Heart left ventricle (tissue), 13 donors: ENCODE results near the gene TRAM2.

Source experiments
- POLR2A ChIP-seq, 2 donors: fragments of 450-650 bp; IDR thresholded peaks; one replicate each; pipeline ENCODE4 v1.6.1; 2017; ENCODE audit warnings: antibody characterized with exemption in 2 of 2, mild to moderate bottlenecking in 2 of 2, moderate library complexity in 2 of 2
- TF ChIP-seq, protein P1 (sequence below), 12 donors: fragments of 200-600 bp; sonication (generic) in 4 of 12; IDR thresholded peaks; one replicate each; pipeline versions ENCODE4 v1.5.0 to v1.8.0; 2018 to 2022; ENCODE audit warnings: antibody characterized with exemption in 12 of 12, mild to moderate bottlenecking in 5 of 12
- donor health status: ischemic (EF 13 %, LVEDD 7.1; RV severe dilation, severe dysfunction).
- donor health status: DM: no; HTN: yes; CAD: no.
- donor health status: DM: no; HTN: no; CAD: no.
- donor health status: ischemic (EF 25% LVEDD 6.9; RV normal size, moderate dysfunction).
- donor health status: ischemic (EF 25% LVEDD 5.7; RV mildly dilated, moderate dysfunction).
- donor health status: ischemic (EF 35%, LVEDD 5.7; RV mildly dilated, moderate dysfunction).
- donor health status: nonischemic (EF 11% LVEDD 7.7; RV severe dilation, severe dysfunction).
- donor health status: DM: yes; HTN: yes; CAD: no.
- donor health status: PGD.
- donor health status: ischemic (EF 29% LVEDD 5.4; RV normal size, mild dysfunction).
- donor health status: nonischemic (EF 23%, LVEDD 6.1; RV moderate dilation, normal function).

DNA sequence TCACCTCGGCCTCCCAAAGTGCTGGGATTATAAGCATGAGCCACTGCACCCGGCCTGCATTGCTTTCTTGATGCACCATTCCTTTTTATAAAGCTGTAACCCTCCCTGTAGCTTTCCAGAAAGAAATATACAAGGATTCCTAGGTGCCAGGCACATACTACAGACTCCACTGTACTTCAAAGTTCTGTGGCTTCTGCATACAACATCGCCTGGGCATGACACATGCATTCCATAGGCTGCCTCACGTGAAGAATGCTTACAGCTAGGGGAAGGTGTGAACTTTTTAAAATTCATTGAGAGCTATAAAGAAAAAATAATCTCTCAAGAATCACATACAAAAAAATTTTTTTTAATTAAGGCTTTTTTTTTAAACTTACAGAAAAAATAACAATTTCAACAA lies 50.2 kb downstream of the TRAM2 start:
- TF ChIP-seq, protein P1, sequence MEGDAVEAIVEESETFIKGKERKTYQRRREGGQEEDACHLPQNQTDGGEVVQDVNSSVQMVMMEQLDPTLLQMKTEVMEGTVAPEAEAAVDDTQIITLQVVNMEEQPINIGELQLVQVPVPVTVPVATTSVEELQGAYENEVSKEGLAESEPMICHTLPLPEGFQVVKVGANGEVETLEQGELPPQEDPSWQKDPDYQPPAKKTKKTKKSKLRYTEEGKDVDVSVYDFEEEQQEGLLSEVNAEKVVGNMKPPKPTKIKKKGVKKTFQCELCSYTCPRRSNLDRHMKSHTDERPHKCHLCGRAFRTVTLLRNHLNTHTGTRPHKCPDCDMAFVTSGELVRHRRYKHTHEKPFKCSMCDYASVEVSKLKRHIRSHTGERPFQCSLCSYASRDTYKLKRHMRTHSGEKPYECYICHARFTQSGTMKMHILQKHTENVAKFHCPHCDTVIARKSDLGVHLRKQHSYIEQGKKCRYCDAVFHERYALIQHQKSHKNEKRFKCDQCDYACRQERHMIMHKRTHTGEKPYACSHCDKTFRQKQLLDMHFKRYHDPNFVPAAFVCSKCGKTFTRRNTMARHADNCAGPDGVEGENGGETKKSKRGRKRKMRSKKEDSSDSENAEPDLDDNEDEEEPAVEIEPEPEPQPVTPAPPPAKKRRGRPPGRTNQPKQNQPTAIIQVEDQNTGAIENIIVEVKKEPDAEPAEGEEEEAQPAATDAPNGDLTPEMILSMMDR (IDR thresholded peaks at IDR 0.05), result no peak
- TF ChIP-seq POLR2A (IDR thresholded peaks at IDR 0.05), result no peak
